KG1 (cell line): ENCODE data around the gene BTN3A1.
"Not testable (repeated sequence)": the region's sequence is repeated elsewhere in the genome, so short reads cannot be mapped to it uniquely, and the experiment has no call there.

Source experiments
- DNase-seq: peaks from one replicate; lab custom pipeline; 2025; lab: John Stamatoyannopoulos, UW

BTN3A1 gene

GRCh38 chr6:26415036-26415614 lies 13.1 kb downstream of the BTN3A1 start:
- no peak for DNase-seq

- no peak for DNase-seq
Observed at GRCh38 chr6:26415791-26416190, 13.7 kb downstream of the BTN3A1 start.

- no peak for DNase-seq
Observed at GRCh38 chr6:26416288-26416687, 14.2 kb downstream of the BTN3A1 start.

- not testable (repeated sequence) for DNase-seq
Observed at GRCh38 chr6:26418077-26418476, 16.0 kb downstream of the BTN3A1 start.

GRCh38 chr6:26418795-26419194 lies 16.7 kb downstream of the BTN3A1 start:
- not testable (repeated sequence) for DNase-seq

GRCh38 chr6:26420688-26421171 lies 18.7 kb downstream of the BTN3A1 start:
- DNase-seq, result peak; percentile 21

- peak; percentile 74 for DNase-seq
Observed at GRCh38 chr6:26421259-26422144, 19.4 kb downstream of the BTN3A1 start.

- no peak for DNase-seq
Observed at GRCh38 chr6:26422329-26422728, 20.3 kb downstream of the BTN3A1 start.

- no peak for DNase-seq
Observed at GRCh38 chr6:26426691-26427450, 24.8 kb downstream of the BTN3A1 start.

GRCh38 chr6:26427451-26427809 lies 25.4 kb downstream of the BTN3A1 start:
- DNase-seq, result no peak

- DNase-seq, result no peak
Observed at GRCh38 chr6:26428206-26428605, 26.1 kb downstream of the BTN3A1 start.

- no peak for DNase-seq
Observed at GRCh38 chr6:26430787-26431186, 28.7 kb downstream of the BTN3A1 start.

GRCh38 chr6:26431258-26432172 lies 29.4 kb downstream of the BTN3A1 start:
- no peak for DNase-seq

GRCh38 chr6:26432627-26433201 lies 30.6 kb downstream of the BTN3A1 start:
- DNase-seq, result no peak

GRCh38 chr6:26433680-26434079 lies 31.6 kb downstream of the BTN3A1 start:
- DNase-seq, result not testable (repeated sequence)

- DNase-seq, result no peak
Observed at GRCh38 chr6:26436018-26436417, 33.9 kb downstream of the BTN3A1 start.

GRCh38 chr6:26437550-26437949 lies 35.5 kb downstream of the BTN3A1 start:
- DNase-seq, result no peak

- DNase-seq, result no peak
Observed at GRCh38 chr6:26438000-26438399, 35.9 kb downstream of the BTN3A1 start.

- peak; percentile 11 for DNase-seq
Observed at GRCh38 chr6:26439151-26440125, 37.4 kb downstream of the BTN3A1 start.

GRCh38 chr6:26440977-26441358 lies 38.9 kb downstream of the BTN3A1 start:
- no peak for DNase-seq
